Neural cell (in vitro differentiated cells): Measurements from ENCODE around the gene ZNF274. TPM values are rescaled to one million over a fixed set of nuclear protein-coding genes. Genes with fewer than 3 reads are reported as not detected.
A peak's percentile ranks its signal among the peaks of the same experiment; 100 is the strongest.

Experiments used
- H2AFZ ChIP-seq: fragments of 200-600, 300-800 bp; sonication (generic), shearing (Covaris generic); 2 replicates; pipeline ENCODE4 v1.6.0; 2014; ENCODE audit warnings: low read depth, mild to moderate bottlenecking, antibody characterized with exemption, low read length, moderate library complexity
- H3F3A ChIP-seq: fragments of 200-600 bp; shearing (Covaris generic); 2 replicates; pipeline ENCODE4 v1.6.1; 2016; ENCODE audit warnings: mild to moderate bottlenecking, moderate library complexity, mixed read lengths, antibody characterized with exemption, low read length; ENCODE audit not compliant: insufficient read depth, poor library complexity, severe bottlenecking
- H3K27ac ChIP-seq: fragments of 200-600, 300-800 bp; sonication (generic), shearing (Covaris generic); 2 replicates; pipeline ENCODE4 v1.5.1; 2014; ENCODE audit warnings: mild to moderate bottlenecking, low read length, moderate library complexity
- H3K27me3 ChIP-seq: fragments of 300-800, 200-600 bp; sonication (generic), shearing (Covaris generic); 2 replicates; pipeline ENCODE4 v1.6.0; 2014; ENCODE audit warnings: mild to moderate bottlenecking, low read depth, low read length, moderate library complexity; ENCODE audit not compliant: insufficient read depth
- H3K36me3 ChIP-seq: fragments of 300-800, 200-600 bp; sonication (generic), shearing (Covaris generic); 2 replicates; pipeline ENCODE4 v1.5.1; 2014; ENCODE audit warnings: mild to moderate bottlenecking, antibody characterized with exemption, low read length, moderate library complexity; ENCODE audit not compliant: insufficient read depth
- H3K4me2 ChIP-seq: fragments of 300-800, 200-600 bp; sonication (generic), shearing (Covaris generic); 2 replicates; pipeline ENCODE4 v1.6.0; 2014; ENCODE audit warnings: mild to moderate bottlenecking, low read length
- H3K4me3 ChIP-seq: fragments of 300-800, 200-600 bp; sonication (generic), shearing (Covaris generic); 2 replicates; pipeline ENCODE4 v1.5.1; 2014; ENCODE audit warnings: mild to moderate bottlenecking, low read length, moderate library complexity
- H3K79me2 ChIP-seq: fragments of 200-600 bp; shearing (Covaris generic); replicated peaks from 2 replicates; pipeline ENCODE4 v1.6.0; 2014; ENCODE audit warnings: mild to moderate bottlenecking, low read length, moderate library complexity; ENCODE audit not compliant: insufficient read depth
- H3K9ac ChIP-seq: fragments of 300-800, 200-600 bp; sonication (generic), shearing (Covaris generic); 2 replicates; pipeline ENCODE4 v1.6.1; 2016; ENCODE audit warnings: mild to moderate bottlenecking, low read length, mixed read lengths
- H3K9me2 ChIP-seq: fragments of 200-600 bp; shearing (Covaris generic); 2 replicates; pipeline ENCODE4 v1.6.1; 2016; ENCODE audit warnings: mild to moderate bottlenecking, low read length, mixed read lengths; ENCODE audit not compliant: insufficient read depth
- H3K9me3 ChIP-seq: fragments of 200-600, 300-800 bp; sonication (generic), shearing (Covaris generic); 2 replicates; pipeline ENCODE4 v1.6.1; 2016; ENCODE audit warnings: mild to moderate bottlenecking, mixed run types, low read length, moderate library complexity, mixed read lengths
- H4K20me1 ChIP-seq: fragments of 200-600 bp; shearing (Covaris generic); 2 replicates; pipeline ENCODE4 v1.6.1; 2016; ENCODE audit warnings: mild to moderate bottlenecking, mixed run types; ENCODE audit not compliant: insufficient read depth
- EP300 ChIP-seq: fragments of 450-650 bp; conservative IDR thresholded peaks from 2 replicates; pipeline ENCODE4 v1.6.1; 2014; ENCODE audit warnings: antibody characterized with exemption, mild to moderate bottlenecking, moderate library complexity; ENCODE audit not compliant: poor library complexity, severe bottlenecking
- EZH2 ChIP-seq: fragments of 200-600, 300-800 bp; shearing (Covaris generic), sonication (generic); IDR thresholded peaks from 2 replicates; pipeline ENCODE4 v1.6.1; 2014; ENCODE audit warnings: antibody characterized with exemption, low read length, borderline replicate concordance, mild to moderate bottlenecking; ENCODE audit not compliant: insufficient read depth, poor library complexity, severe bottlenecking
- MXI1 ChIP-seq: fragments of 450-650 bp; conservative IDR thresholded peaks from 2 replicates; pipeline ENCODE4 v1.6.1; 2014; ENCODE audit warnings: antibody characterized with exemption, mild to moderate bottlenecking; ENCODE audit not compliant: poor library complexity, severe bottlenecking
- POLR2AphosphoS5 ChIP-seq: IDR thresholded peaks from 2 replicates; pipeline ENCODE4 v1.6.1; 2012
- RAD21 ChIP-seq: fragments of 450-650 bp; conservative IDR thresholded peaks from 2 replicates; pipeline ENCODE4 v1.6.1; 2014; ENCODE audit warnings: antibody characterized with exemption, mild to moderate bottlenecking, moderate library complexity
- SMC3 ChIP-seq: fragments of 450-650 bp; conservative IDR thresholded peaks from 2 replicates; pipeline ENCODE4 v1.6.1; 2014; ENCODE audit warnings: antibody characterized with exemption, mild to moderate bottlenecking, moderate library complexity; ENCODE audit not compliant: poor library complexity
- TAF1 ChIP-seq: IDR thresholded peaks from 2 replicates; pipeline ENCODE4 v1.6.1; 2012; ENCODE audit warnings: low read depth
- polyA plus RNA-seq: library from polyadenylated mRNA; depleted of rRNA; stranded (reverse); fragments of >200 nt; gene quantifications from 2 replicates; pipeline ENCODE4 v1.2.3, GENCODE V29; 2014
- TF ChIP-seq, protein P1 (sequence below): IDR thresholded peaks from 2 replicates; pipeline ENCODE4 v1.6.1; 2012; ENCODE audit warnings: borderline replicate concordance
- TF ChIP-seq, protein P2 (sequence below): fragments of 450-650 bp; IDR thresholded peaks from 2 replicates; pipeline ENCODE4 v1.5.1; 2014; ENCODE audit warnings: antibody characterized with exemption, mild to moderate bottlenecking, moderate library complexity; ENCODE audit not compliant: poor library complexity, severe bottlenecking

Gene ZNF274
- polyA plus RNA-seq, 1 donor from 2014 or later: 47.2 TPM

DNA sequence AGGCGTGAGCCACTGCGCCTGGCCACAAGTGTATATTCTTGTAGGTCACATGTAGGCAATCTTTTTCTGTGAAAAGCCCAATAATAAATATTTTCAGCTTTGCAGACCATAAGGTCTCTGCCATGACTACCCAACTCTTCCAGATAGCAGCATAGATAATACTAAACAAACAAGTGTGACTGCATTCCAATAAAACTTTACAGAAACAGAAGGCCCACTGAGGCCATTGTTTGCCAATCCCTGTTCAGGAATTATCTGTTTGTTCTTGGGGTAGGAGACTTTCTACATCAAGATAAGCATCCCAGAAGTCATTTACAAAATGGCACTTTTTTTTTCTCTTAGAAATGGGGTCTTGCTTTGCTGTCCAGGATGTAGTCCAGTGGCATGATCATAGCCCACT lies 29.5 kb upstream of the ZNF274 start:
- H2AFZ ChIP-seq: no peak overlapping the region
- H3K79me2 ChIP-seq: peaks cover 19% of the 10 kb centered on the region
- TF ChIP-seq EZH2 (no peak), TAF1 (no peak), EP300 (no peak), SMC3 (no peak), POLR2AphosphoS5 (no peak), MXI1 (no peak), RAD21 (no peak)
- TF ChIP-seq, protein P1, sequence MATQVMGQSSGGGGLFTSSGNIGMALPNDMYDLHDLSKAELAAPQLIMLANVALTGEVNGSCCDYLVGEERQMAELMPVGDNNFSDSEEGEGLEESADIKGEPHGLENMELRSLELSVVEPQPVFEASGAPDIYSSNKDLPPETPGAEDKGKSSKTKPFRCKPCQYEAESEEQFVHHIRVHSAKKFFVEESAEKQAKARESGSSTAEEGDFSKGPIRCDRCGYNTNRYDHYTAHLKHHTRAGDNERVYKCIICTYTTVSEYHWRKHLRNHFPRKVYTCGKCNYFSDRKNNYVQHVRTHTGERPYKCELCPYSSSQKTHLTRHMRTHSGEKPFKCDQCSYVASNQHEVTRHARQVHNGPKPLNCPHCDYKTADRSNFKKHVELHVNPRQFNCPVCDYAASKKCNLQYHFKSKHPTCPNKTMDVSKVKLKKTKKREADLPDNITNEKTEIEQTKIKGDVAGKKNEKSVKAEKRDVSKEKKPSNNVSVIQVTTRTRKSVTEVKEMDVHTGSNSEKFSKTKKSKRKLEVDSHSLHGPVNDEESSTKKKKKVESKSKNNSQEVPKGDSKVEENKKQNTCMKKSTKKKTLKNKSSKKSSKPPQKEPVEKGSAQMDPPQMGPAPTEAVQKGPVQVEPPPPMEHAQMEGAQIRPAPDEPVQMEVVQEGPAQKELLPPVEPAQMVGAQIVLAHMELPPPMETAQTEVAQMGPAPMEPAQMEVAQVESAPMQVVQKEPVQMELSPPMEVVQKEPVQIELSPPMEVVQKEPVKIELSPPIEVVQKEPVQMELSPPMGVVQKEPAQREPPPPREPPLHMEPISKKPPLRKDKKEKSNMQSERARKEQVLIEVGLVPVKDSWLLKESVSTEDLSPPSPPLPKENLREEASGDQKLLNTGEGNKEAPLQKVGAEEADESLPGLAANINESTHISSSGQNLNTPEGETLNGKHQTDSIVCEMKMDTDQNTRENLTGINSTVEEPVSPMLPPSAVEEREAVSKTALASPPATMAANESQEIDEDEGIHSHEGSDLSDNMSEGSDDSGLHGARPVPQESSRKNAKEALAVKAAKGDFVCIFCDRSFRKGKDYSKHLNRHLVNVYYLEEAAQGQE: no peak
- TF ChIP-seq, protein P2, sequence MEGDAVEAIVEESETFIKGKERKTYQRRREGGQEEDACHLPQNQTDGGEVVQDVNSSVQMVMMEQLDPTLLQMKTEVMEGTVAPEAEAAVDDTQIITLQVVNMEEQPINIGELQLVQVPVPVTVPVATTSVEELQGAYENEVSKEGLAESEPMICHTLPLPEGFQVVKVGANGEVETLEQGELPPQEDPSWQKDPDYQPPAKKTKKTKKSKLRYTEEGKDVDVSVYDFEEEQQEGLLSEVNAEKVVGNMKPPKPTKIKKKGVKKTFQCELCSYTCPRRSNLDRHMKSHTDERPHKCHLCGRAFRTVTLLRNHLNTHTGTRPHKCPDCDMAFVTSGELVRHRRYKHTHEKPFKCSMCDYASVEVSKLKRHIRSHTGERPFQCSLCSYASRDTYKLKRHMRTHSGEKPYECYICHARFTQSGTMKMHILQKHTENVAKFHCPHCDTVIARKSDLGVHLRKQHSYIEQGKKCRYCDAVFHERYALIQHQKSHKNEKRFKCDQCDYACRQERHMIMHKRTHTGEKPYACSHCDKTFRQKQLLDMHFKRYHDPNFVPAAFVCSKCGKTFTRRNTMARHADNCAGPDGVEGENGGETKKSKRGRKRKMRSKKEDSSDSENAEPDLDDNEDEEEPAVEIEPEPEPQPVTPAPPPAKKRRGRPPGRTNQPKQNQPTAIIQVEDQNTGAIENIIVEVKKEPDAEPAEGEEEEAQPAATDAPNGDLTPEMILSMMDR: no peak
- H3F3A ChIP-seq: no peaks in the 10 kb centered on the region
- no peaks in the 10 kb centered on the region for H4K20me1 ChIP-seq
- H3K27me3 ChIP-seq: no peaks in the 10 kb centered on the region
- no peak overlapping the region for H3K4me2 ChIP-seq
- peak overlapping the region; percentile 81 for H3K4me3 ChIP-seq
- no peaks in the 10 kb centered on the region for H3K36me3 ChIP-seq
- H3K27ac ChIP-seq: no peak overlapping the region
- H3K9ac ChIP-seq: no peak overlapping the region
- H3K9me2 ChIP-seq: no peaks in the 10 kb centered on the region
- peaks cover 3% of the 10 kb centered on the region for H3K9me3 ChIP-seq

DNA sequence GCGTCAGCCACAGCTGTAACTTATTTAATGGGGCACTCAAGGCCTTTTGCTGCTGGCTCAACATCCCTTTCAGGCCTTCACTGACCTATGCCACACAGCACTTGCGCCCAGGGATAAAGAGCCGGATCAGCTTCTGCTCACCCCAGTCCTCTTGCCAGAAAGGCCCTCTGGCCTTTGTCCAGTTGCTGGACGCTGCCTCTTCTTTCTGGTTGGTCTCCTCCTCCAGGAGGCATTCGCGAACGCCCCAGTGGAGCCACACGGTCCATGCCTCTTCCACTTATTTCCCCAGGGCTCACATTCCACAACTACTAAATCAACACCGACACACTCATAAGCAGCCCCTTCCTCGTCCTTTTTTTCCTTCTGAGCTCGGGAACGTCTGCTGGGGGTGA lies 28.6 kb upstream of the ZNF274 start:
- no peak for TF ChIP-seq EZH2
- no peak for TF ChIP-seq POLR2AphosphoS5
- TF ChIP-seq RAD21: no peak
- TF ChIP-seq EP300: no peak
- TF ChIP-seq, protein P1: no peak
- no peak for TF ChIP-seq TAF1
- no peak for TF ChIP-seq SMC3
- TF ChIP-seq MXI1: no peak

More for the DNA sequence above, 28.6 kb upstream of the ZNF274 start:
- Histone ChIP-seq H3K27ac (peak overlapping the region; percentile 80), H3K4me3 (peak overlapping the region; percentile 81), H3K79me2 (peaks cover 10% of the 10 kb centered on the region), H3F3A (no peaks in the 10 kb centered on the region), H3K9me2 (no peaks in the 10 kb centered on the region), H3K27me3 (no peaks in the 10 kb centered on the region), H2AFZ (peak overlapping the region; percentile 87), H3K4me2 (peak overlapping the region; percentile 76), H3K9ac (peak overlapping the region; percentile 89), H4K20me1 (no peaks in the 10 kb centered on the region), H3K9me3 (no peaks in the 10 kb centered on the region), H3K36me3 (no peaks in the 10 kb centered on the region)
